Keratinocyte (primary cell): ENCODE measurements around the gene MRFAP1. TPM values are rescaled to one million over a fixed set of nuclear protein-coding genes. Genes with fewer than 3 reads are reported as not detected.

Experiments used
- DNase-seq: peaks from one replicate; pipeline ENCODE4 v3.0.0-alpha.2; 2011; ENCODE audit warnings: low read depth, missing footprints, low spot score
- FAIRE-seq: peaks from 2 replicates; lab custom pipeline; 2011; peaks lifted over from hg19 to GRCh38; lab: Jason Lieb, UNC
- H2AFZ ChIP-seq: 2 replicates; pipeline ENCODE4 v1.6.0; 2012; ENCODE audit warnings: low read length, control low read depth, inconsistent platforms; ENCODE audit not compliant: control insufficient read depth
- H3K27ac ChIP-seq: 2 replicates; pipeline ENCODE4 v1.5.1; 2011; ENCODE audit warnings: low read length; ENCODE audit not compliant: control insufficient read depth, insufficient read depth
- H3K27me3 ChIP-seq: 3 replicates; pipeline ENCODE4 v1.6.0; 2011; ENCODE audit warnings: low read length; ENCODE audit not compliant: control insufficient read depth, insufficient read depth; ENCODE audit errors: extremely low read depth
- H3K36me3 ChIP-seq, 2 experiments: 2 replicates in 1 of 2; 3 replicates in 1 of 2; pipeline ENCODE4 v1.5.1; 2011; ENCODE audit warnings: low read length in 2 of 2, mild to moderate bottlenecking in 1 of 2; ENCODE audit not compliant: control insufficient read depth in 2 of 2, insufficient read depth in 2 of 2; ENCODE audit errors: extremely low read depth in 1 of 2
- H3K4me1 ChIP-seq: 3 replicates; pipeline ENCODE4 v1.5.1; 2011; ENCODE audit warnings: low read length; ENCODE audit not compliant: control insufficient read depth, insufficient read depth; ENCODE audit errors: extremely low read depth
- H3K4me2 ChIP-seq: 3 replicates; pipeline ENCODE4 v1.6.0; 2011; ENCODE audit warnings: low read depth, low read length; ENCODE audit not compliant: control insufficient read depth, insufficient read depth; ENCODE audit errors: extremely low read depth
- H3K4me3 ChIP-seq, 3 experiments: fragments of 200-600 bp in 1 of 3; sonication (generic) in 1 of 3; 2 replicates in 2 of 3; 3 replicates in 1 of 3; pipeline ENCODE4 v1.5.1; 2011 to 2016; ENCODE audit warnings: low read length in 3 of 3, mild to moderate bottlenecking in 3 of 3, control low read depth in 2 of 3, inconsistent platforms in 1 of 3, low read depth in 1 of 3, mixed read lengths in 1 of 3, mixed run types in 1 of 3, moderate library complexity in 1 of 3; ENCODE audit not compliant: control insufficient read depth in 2 of 3, insufficient read depth in 2 of 3; ENCODE audit errors: extremely low read depth in 1 of 3
- H3K79me2 ChIP-seq: 2 replicates; pipeline ENCODE4 v1.6.0; 2012; ENCODE audit warnings: low read length; ENCODE audit not compliant: control insufficient read depth, insufficient read depth
- H3K9ac ChIP-seq: 3 replicates; pipeline ENCODE4 v1.6.0; 2011; ENCODE audit warnings: low read length; ENCODE audit not compliant: control insufficient read depth, insufficient read depth; ENCODE audit errors: extremely low read depth
- H3K9me1 ChIP-seq: 3 replicates; pipeline ENCODE4 v1.6.0; 2011; ENCODE audit warnings: low read length; ENCODE audit not compliant: control insufficient read depth, insufficient read depth; ENCODE audit errors: extremely low read depth
- H3K9me3 ChIP-seq: 2 replicates; pipeline ENCODE4 v1.5.1; 2012; ENCODE audit warnings: low read depth, low read length; ENCODE audit not compliant: control insufficient read depth
- H4K20me1 ChIP-seq: 3 replicates; pipeline ENCODE4 v1.6.0; 2011; ENCODE audit warnings: low read length; ENCODE audit not compliant: control insufficient read depth, insufficient read depth; ENCODE audit errors: extremely low read depth
- EZH2 ChIP-seq: IDR thresholded peaks from one replicate; pipeline ENCODE4 v1.6.1; 2012; ENCODE audit warnings: inconsistent platforms, mild to moderate bottlenecking, low read length, moderate library complexity
- dilution Hi-C: fragments of 300-500 bp; cut with MboI; formaldehyde crosslinking; loops from one replicate; pipeline ENCODE4 v1.7.0; 2020; ENCODE audit warnings: low sequenced_read_pairs; ENCODE audit not compliant: extremely low pct_ligation_motif_present
- polyA plus RNA-seq, 5 experiments: library from polyadenylated mRNA; depleted of rRNA in 3 of 5; stranded (reverse) in 3 of 5; stranded (forward) in 1 of 5; unstranded in 1 of 5; fragments of >200 nt; gene quantifications; 1 replicate in 1 of 5; 2 replicates in 3 of 5; 3 replicates in 1 of 5; pipeline versions ENCODE4 v1.2.1 to v1.2.3, GENCODE V29; 2011 to 2012; ENCODE audit warnings: missing spikeins in 2 of 5, low read depth in 1 of 5, low replicate concordance in 1 of 5
- TF ChIP-seq, protein P1 (sequence below), 3 experiments: IDR thresholded peaks in 1 of 3; conservative IDR thresholded peaks in 1 of 3; optimal IDR thresholded peaks in 1 of 3; 2 replicates in 2 of 3; 3 replicates in 1 of 3; pipeline versions ENCODE3 to v1.5.1; 2011; ENCODE audit warnings: low read length in 3 of 3, mild to moderate bottlenecking in 3 of 3, moderate library complexity in 2 of 3, control low read depth in 1 of 3, inconsistent platforms in 1 of 3; ENCODE audit not compliant: insufficient read depth in 2 of 3; ENCODE audit errors: extremely low read depth in 1 of 3

MRFAP1 gene
- polyA plus RNA-seq, 1 donor (not counting 4 experiments of a cell fraction or from before 2014, with no cell fraction given): 275 TPM

DNA sequence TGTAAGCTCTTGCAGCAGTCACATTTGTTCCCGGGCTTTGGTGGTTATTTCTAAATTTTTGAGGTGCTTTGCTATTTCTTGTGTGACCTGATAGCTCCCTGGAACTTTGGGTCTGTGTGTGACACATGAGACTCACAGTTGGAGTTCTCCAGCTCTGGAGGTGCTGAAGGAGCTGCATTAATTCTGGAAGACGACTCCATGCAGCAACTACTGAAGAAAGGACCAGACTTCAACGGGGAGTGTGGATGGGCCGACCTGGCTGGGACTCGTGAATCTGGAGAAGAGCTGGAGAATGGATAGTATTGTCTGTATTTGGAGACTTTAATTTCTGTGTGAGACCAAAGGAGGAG, 1.5 kb downstream of the MRFAP1 start:
- DNase-seq (no peak), FAIRE-seq (no peak)
- Histone ChIP-seq H3K27ac (peak overlapping the region; percentile 95), H3K9me1 (peaks cover 5% of the 10 kb centered on the region), H3K9ac (peak overlapping the region; percentile 94), H3K79me2 (peaks cover 26% of the 10 kb centered on the region), H2AFZ (no peak overlapping the region), H3K4me1 (peaks cover 11% of the 10 kb centered on the region), H3K4me2 (peak overlapping the region; percentile 75), H3K36me3 (peaks cover 0 to 15% of the 10 kb centered on the region in 2 experiments), H3K27me3 (no peaks in the 10 kb centered on the region), H3K9me3 (no peaks in the 10 kb centered on the region), H4K20me1 (peaks cover 12% of the 10 kb centered on the region), H3K4me3 (peak overlapping the region; percentile 81 to 91 (median 88))
- no peak for TF ChIP-seq EZH2
- TF ChIP-seq, protein P1, sequence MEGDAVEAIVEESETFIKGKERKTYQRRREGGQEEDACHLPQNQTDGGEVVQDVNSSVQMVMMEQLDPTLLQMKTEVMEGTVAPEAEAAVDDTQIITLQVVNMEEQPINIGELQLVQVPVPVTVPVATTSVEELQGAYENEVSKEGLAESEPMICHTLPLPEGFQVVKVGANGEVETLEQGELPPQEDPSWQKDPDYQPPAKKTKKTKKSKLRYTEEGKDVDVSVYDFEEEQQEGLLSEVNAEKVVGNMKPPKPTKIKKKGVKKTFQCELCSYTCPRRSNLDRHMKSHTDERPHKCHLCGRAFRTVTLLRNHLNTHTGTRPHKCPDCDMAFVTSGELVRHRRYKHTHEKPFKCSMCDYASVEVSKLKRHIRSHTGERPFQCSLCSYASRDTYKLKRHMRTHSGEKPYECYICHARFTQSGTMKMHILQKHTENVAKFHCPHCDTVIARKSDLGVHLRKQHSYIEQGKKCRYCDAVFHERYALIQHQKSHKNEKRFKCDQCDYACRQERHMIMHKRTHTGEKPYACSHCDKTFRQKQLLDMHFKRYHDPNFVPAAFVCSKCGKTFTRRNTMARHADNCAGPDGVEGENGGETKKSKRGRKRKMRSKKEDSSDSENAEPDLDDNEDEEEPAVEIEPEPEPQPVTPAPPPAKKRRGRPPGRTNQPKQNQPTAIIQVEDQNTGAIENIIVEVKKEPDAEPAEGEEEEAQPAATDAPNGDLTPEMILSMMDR (optimal IDR thresholded peaks at IDR 0.05 in 1 of 3, IDR thresholded peaks at IDR 0.05 in 1 of 3, conservative IDR thresholded peaks at IDR 0.05 in 1 of 3; ENCODE audit: extremely low read depth in 1 of 3, insufficient read depth in 2 of 3, low read length in 3 of 3): no peak
- dilution Hi-C loops: no loop called here

DNA sequence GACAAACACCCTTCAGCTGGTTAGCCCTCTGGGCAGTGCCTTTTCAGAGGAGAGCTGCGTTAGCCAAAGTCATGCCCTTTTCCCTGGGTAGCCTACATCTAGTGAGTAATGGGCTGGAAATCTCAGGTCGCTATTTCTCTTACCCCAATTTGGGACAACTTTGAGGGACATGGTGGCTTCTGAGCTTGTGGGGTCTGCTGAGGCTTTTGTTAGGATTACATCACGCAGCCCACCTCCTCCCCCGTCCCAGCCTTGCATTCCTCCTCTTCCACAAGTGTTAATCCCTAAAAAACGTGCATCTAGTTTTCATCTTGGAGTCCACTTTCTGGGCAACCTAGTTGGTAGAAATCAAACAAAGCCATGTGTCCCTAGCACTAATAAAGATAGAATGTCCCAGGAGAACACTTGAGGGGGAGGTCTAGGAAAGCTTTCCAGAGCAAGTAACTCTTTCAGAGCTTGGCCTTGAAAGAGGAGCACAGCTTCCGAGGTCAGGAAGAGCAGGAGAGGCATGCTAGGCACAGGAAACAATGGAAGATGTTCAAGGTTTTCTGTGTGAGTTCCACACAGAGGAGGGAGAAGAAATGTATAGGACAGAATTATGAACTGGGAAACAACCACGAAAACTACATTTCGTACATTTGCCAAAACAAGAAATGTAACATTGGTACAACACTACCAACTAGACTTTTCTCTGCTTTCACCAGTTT, 2.8 kb downstream of the MRFAP1 start:
- no peak overlapping the region for H3K4me2 ChIP-seq

More for the DNA sequence above, 2.8 kb downstream of the MRFAP1 start:
- H3K27me3 ChIP-seq: no peaks in the 10 kb centered on the region
- no peak overlapping the region for H3K27ac ChIP-seq
- no peak overlapping the region for H3K9ac ChIP-seq
- dilution Hi-C loops: no loop called here
- peaks cover 11% of the 10 kb centered on the region for H3K4me1 ChIP-seq
- peaks cover 26% of the 10 kb centered on the region for H3K79me2 ChIP-seq
- H3K36me3 ChIP-seq: peaks cover 0 to 15% of the 10 kb centered on the region in 2 experiments
- peaks cover 12% of the 10 kb centered on the region for H4K20me1 ChIP-seq
- H3K9me1 ChIP-seq: peaks cover 5% of the 10 kb centered on the region
- H3K4me3 ChIP-seq: no peak overlapping the region
- FAIRE-seq: no peak
- DNase-seq: no peak
- no peak for TF ChIP-seq EZH2
- TF ChIP-seq, protein P1 (optimal IDR thresholded peaks at IDR 0.05 in 1 of 3, IDR thresholded peaks at IDR 0.05 in 1 of 3, conservative IDR thresholded peaks at IDR 0.05 in 1 of 3; ENCODE audit: extremely low read depth in 1 of 3, insufficient read depth in 2 of 3, low read length in 3 of 3): no peak
- no peaks in the 10 kb centered on the region for H3K9me3 ChIP-seq
- H2AFZ ChIP-seq: no peak overlapping the region
